ENCODE measurements around the gene C1orf50.

C1orf50 gene

GRCh38 chr1:42821690-42822089, 54.6 kb downstream of the C1orf50 start:
- in situ Hi-C loops (cut with HindIII; ENCODE audit: low pct_ligation_motif_present, low pct_unique_long_range_greater_than_20kb, low sequenced_read_pairs), result no loop called here
- no peak for DNase-seq

- no peak for DNase-seq
These were observed 55.8 kb downstream of the C1orf50 start for GRCh38 chr1:42822800-42823392.

GRCh38 chr1:42824481-42825035, 57.5 kb downstream of the C1orf50 start:
- DNase-seq, result no peak
- in situ Hi-C loops (cut with HindIII; ENCODE audit: low pct_ligation_motif_present, low pct_unique_long_range_greater_than_20kb, low sequenced_read_pairs), result no loop called here

More at GRCh38 chr1:42822800-42823392, 55.8 kb downstream of the C1orf50 start:
- in situ Hi-C loops (cut with HindIII; ENCODE audit: low pct_ligation_motif_present, low pct_unique_long_range_greater_than_20kb, low sequenced_read_pairs), result no loop called here

GRCh38 chr1:42825036-42825851, 58.2 kb downstream of the C1orf50 start:
- in situ Hi-C loops (cut with HindIII; ENCODE audit: low pct_ligation_motif_present, low pct_unique_long_range_greater_than_20kb, low sequenced_read_pairs), result no loop called here
- no peak for DNase-seq

Data from ACHN (cell line).